SK-N-SH (cell line): ENCODE measurements around the gene PIK3CA.

Experiments used
- CHD2 ChIP-seq: fragments of 150-350 bp; IDR thresholded peaks from 2 replicates; pipeline ENCODE4 v1.6.1; 2018; ENCODE audit warnings: low read length; ENCODE audit not compliant: partially characterized antibody
- EP300 ChIP-seq, 2 experiments: IDR thresholded peaks; 2 replicates each; pipeline versions ENCODE4 v1.4.0 to v1.6.1; 2012; ENCODE audit warnings: borderline replicate concordance in 1 of 2, low read depth in 1 of 2, low read length in 1 of 2
- NFIC ChIP-seq: IDR thresholded peaks from 2 replicates; pipeline ENCODE4 v1.4.0; 2012; ENCODE audit warnings: borderline replicate concordance
- POLR2AphosphoS5 ChIP-seq: IDR thresholded peaks from 2 replicates; pipeline ENCODE4 v1.6.1; 2012; ENCODE audit warnings: low read depth, low read length
- SMC3 ChIP-seq: IDR thresholded peaks from 2 replicates; pipeline ENCODE4 v1.6.1; 2012; ENCODE audit warnings: low read depth, low read length, improper control_type of control experiment
- TAF1 ChIP-seq: IDR thresholded peaks from 2 replicates; pipeline ENCODE4 v1.6.1; 2012; ENCODE audit warnings: low read depth, mild to moderate bottlenecking, low read length, moderate library complexity, borderline replicate concordance
- TEAD4 ChIP-seq: IDR thresholded peaks from 2 replicates; pipeline ENCODE4 v1.4.0; 2012; ENCODE audit warnings: mild to moderate bottlenecking, borderline replicate concordance; ENCODE audit not compliant: insufficient read depth
- YY1 ChIP-seq: IDR thresholded peaks from 2 replicates; pipeline ENCODE4 v1.4.0; 2012; ENCODE audit warnings: low read depth, mild to moderate bottlenecking
- TF ChIP-seq, protein P1 (sequence below): fragments of 200-600 bp; sonication (generic); IDR thresholded peaks from 2 replicates; pipeline ENCODE4 v1.6.1; 2017; ENCODE audit warnings: antibody characterized with exemption, mild to moderate bottlenecking, moderate library complexity
- TF ChIP-seq, protein P2 (sequence below): IDR thresholded peaks from 2 replicates; pipeline ENCODE4 v1.4.0; 2012; ENCODE audit warnings: low read depth, borderline replicate concordance

GRCh38 chr3:179250803-179251476, 102.8 kb downstream of the PIK3CA start, which contains the start of gene KCNMB3:
- TF ChIP-seq, protein P1, sequence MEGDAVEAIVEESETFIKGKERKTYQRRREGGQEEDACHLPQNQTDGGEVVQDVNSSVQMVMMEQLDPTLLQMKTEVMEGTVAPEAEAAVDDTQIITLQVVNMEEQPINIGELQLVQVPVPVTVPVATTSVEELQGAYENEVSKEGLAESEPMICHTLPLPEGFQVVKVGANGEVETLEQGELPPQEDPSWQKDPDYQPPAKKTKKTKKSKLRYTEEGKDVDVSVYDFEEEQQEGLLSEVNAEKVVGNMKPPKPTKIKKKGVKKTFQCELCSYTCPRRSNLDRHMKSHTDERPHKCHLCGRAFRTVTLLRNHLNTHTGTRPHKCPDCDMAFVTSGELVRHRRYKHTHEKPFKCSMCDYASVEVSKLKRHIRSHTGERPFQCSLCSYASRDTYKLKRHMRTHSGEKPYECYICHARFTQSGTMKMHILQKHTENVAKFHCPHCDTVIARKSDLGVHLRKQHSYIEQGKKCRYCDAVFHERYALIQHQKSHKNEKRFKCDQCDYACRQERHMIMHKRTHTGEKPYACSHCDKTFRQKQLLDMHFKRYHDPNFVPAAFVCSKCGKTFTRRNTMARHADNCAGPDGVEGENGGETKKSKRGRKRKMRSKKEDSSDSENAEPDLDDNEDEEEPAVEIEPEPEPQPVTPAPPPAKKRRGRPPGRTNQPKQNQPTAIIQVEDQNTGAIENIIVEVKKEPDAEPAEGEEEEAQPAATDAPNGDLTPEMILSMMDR: no peak
- TF ChIP-seq, protein P2, sequence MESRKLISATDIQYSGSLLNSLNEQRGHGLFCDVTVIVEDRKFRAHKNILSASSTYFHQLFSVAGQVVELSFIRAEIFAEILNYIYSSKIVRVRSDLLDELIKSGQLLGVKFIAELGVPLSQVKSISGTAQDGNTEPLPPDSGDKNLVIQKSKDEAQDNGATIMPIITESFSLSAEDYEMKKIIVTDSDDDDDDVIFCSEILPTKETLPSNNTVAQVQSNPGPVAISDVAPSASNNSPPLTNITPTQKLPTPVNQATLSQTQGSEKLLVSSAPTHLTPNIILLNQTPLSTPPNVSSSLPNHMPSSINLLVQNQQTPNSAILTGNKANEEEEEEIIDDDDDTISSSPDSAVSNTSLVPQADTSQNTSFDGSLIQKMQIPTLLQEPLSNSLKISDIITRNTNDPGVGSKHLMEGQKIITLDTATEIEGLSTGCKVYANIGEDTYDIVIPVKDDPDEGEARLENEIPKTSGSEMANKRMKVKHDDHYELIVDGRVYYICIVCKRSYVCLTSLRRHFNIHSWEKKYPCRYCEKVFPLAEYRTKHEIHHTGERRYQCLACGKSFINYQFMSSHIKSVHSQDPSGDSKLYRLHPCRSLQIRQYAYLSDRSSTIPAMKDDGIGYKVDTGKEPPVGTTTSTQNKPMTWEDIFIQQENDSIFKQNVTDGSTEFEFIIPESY: no peak
- TF ChIP-seq CHD2 (no peak), POLR2AphosphoS5 (no peak), TAF1 (no peak), NFIC (no peak), EP300 (IDR thresholded peaks at IDR 0.05; ENCODE audit: borderline replicate concordance in 1 of 2, low read depth in 1 of 2, low read length in 1 of 2) (no peak), SMC3 (no peak), TEAD4 (no peak), YY1 (no peak)
